B cell (primary cell): ENCODE data around the gene SLC7A9. TPM values are rescaled to one million over a fixed set of nuclear protein-coding genes. Genes with fewer than 3 reads are reported as not detected.

ENCODE experiments used
- ATAC-seq: fragments of 200-7000 bp; cut with Tn5 transposase; one replicate; pipeline ENCODE4 v1.10.0; 2021; ENCODE audit warnings: low read depth, mild to moderate bottlenecking, moderate number of reproducible peaks, moderate library complexity
- CTCF ChIA-PET: fragments of 350-600 bp; sonication (Branson Sonifier 250); formaldehyde crosslinking; loops from one replicate; lab custom pipeline; 2021; ENCODE audit warnings: antibody characterized with exemption, inconsistent platforms; lab: Charles Lee
- POLR2A ChIA-PET: fragments of 350-600 bp; sonication (Branson Sonifier 250); formaldehyde crosslinking; loops from one replicate; lab custom pipeline; 2021; ENCODE audit warnings: antibody characterized with exemption; lab: Charles Lee
- DNase-seq: peaks from one replicate; pipeline ENCODE4 v3.0.0; 2013
- H2AFZ ChIP-seq: 2 replicates; pipeline ENCODE4 v1.6.1; 2012; ENCODE audit warnings: mild to moderate bottlenecking, low read depth, low read length; ENCODE audit not compliant: insufficient read depth, poor library complexity, severe bottlenecking
- H3K27ac ChIP-seq, 2 donors: 1 replicate in 1 of 2; 2 replicates in 1 of 2; pipeline ENCODE4 v1.5.1; 2012 to 2013; ENCODE audit warnings: low read length in 2 of 2, mild to moderate bottlenecking in 2 of 2, moderate library complexity in 1 of 2
- H3K27me3 ChIP-seq, 4 experiments: fragments of 200-600 bp in 1 of 4; sonication (generic) in 1 of 4; replicated peaks in 1 of 4; 1 replicate in 2 of 4; 2 replicates in 2 of 4; pipeline versions ENCODE4 v1.6.1 to v1.7.0; 2013 to 2016; ENCODE audit warnings: low read length in 3 of 4, mild to moderate bottlenecking in 2 of 4, mixed read lengths in 1 of 4, moderate library complexity in 1 of 4; ENCODE audit not compliant: insufficient read depth in 4 of 4, control insufficient read depth in 3 of 4; ENCODE audit errors: control extremely low read depth in 1 of 4
- H3K36me3 ChIP-seq, 2 experiments: replicated peaks in 1 of 2; 1 replicate in 1 of 2; 2 replicates in 1 of 2; pipeline versions ENCODE4 v1.6.1 to v1.7.1; 2013; ENCODE audit warnings: low read length in 1 of 2; ENCODE audit not compliant: insufficient read depth in 2 of 2, control insufficient read depth in 1 of 2; ENCODE audit errors: control extremely low read depth in 1 of 2, extremely low read depth in 1 of 2
- H3K4me1 ChIP-seq, 2 donors: fragments of 200-600 bp in 1 of 2; sonication (generic) in 1 of 2; 1 replicate in 1 of 2; 2 replicates in 1 of 2; pipeline versions ENCODE4 v1.5.1 to v1.6.1; 2013 to 2017; ENCODE audit warnings: low read length in 2 of 2; ENCODE audit not compliant: control insufficient read depth in 2 of 2, insufficient read depth in 2 of 2
- H3K4me2 ChIP-seq: replicated peaks from 2 replicates; pipeline ENCODE3; 2012; ENCODE audit warnings: mild to moderate bottlenecking, low read depth, low read length; ENCODE audit not compliant: poor library complexity, severe bottlenecking
- H3K4me3 ChIP-seq, 5 experiments: fragments of 200-600 bp in 1 of 5; sonication (generic) in 1 of 5; 1 replicate in 3 of 5; 2 replicates in 2 of 5; pipeline versions ENCODE4 v1.5.1 to v1.7.0; 2011 to 2016; ENCODE audit warnings: low read length in 4 of 5, mild to moderate bottlenecking in 4 of 5, low read depth in 2 of 5, control low read depth in 1 of 5, moderate library complexity in 1 of 5; ENCODE audit not compliant: insufficient read depth in 1 of 5; ENCODE audit errors: control extremely low read depth in 1 of 5, extremely low read depth in 1 of 5
- H3K79me2 ChIP-seq: fragments of 200-600 bp; sonication (generic); one replicate; pipeline ENCODE4 v1.6.0; 2016; ENCODE audit warnings: low read length; ENCODE audit not compliant: control insufficient read depth, insufficient read depth
- H3K9ac ChIP-seq: fragments of 200-600 bp; sonication (generic); 2 replicates; pipeline ENCODE4 v1.6.1; 2017; ENCODE audit warnings: mild to moderate bottlenecking, low read length, moderate library complexity
- H3K9me3 ChIP-seq, 3 donors: one replicate each; pipeline versions ENCODE4 v1.6.1 to v1.7.1; 2013; ENCODE audit warnings: low read length in 2 of 3; ENCODE audit not compliant: control insufficient read depth in 2 of 3, insufficient read depth in 1 of 3; ENCODE audit errors: control extremely low read depth in 1 of 3
- H4K20me1 ChIP-seq: 2 replicates; pipeline ENCODE4 v1.6.0; 2012; ENCODE audit warnings: mild to moderate bottlenecking, low read length; ENCODE audit not compliant: insufficient read depth, control insufficient read depth, poor library complexity, severe bottlenecking
- H3K27ac Mint-ChIP-seq: one replicate; pipeline ENCODE4 v1.8.0; 2021; ENCODE audit warnings: mixed read lengths
- H3K27me3 Mint-ChIP-seq: one replicate; pipeline ENCODE4 v1.8.0; 2021; ENCODE audit warnings: mixed read lengths
- H3K4me1 Mint-ChIP-seq: one replicate; pipeline ENCODE4 v1.8.0; 2021; ENCODE audit warnings: mixed read lengths
- H3K4me3 Mint-ChIP-seq: one replicate; pipeline ENCODE4 v1.8.0; 2021; ENCODE audit warnings: mixed read lengths
- H3K9me3 Mint-ChIP-seq: one replicate; pipeline ENCODE4 v1.8.0; 2022; ENCODE audit warnings: mixed read lengths; ENCODE audit not compliant: insufficient read depth
- CTCF ChIP-seq: fragments of 200-600 bp; IDR thresholded peaks from one replicate; pipeline ENCODE4 v1.8.0; 2022; ENCODE audit warnings: antibody characterized with exemption, mild to moderate bottlenecking
- EZH2 ChIP-seq: IDR thresholded peaks from 2 replicates; pipeline ENCODE4 v1.6.1; 2012; ENCODE audit warnings: borderline replicate concordance, low read depth, mild to moderate bottlenecking, moderate library complexity, low read length; ENCODE audit not compliant: insufficient read depth, poor library complexity, severe bottlenecking
- WGBS: methylation state at CpG from one replicate; pipeline ENCODE4 v1.1.5; 2013; ENCODE audit warnings: missing lambda C conversion rate; ENCODE audit not compliant: insufficient coverage; 5-methylcytosine and 5-hydroxymethylcytosine counted together
- intact Hi-C: fragments of 100-400 bp; cut with micrococcal nuclease; formaldehyde crosslinking; loops from one replicate; pipeline ENCODE4 v1.10.0; 2022
- polyA plus RNA-seq: library from polyadenylated mRNA; depleted of rRNA; stranded (reverse); fragments of >200 nt; gene quantifications from 2 replicates; pipeline ENCODE4 v1.2.3, GENCODE V29; 2012
- total RNA-seq, 2 donors: library from RNA; stranded (reverse); fragments of 120-200 nt in 1 of 2; gene quantifications; 1 replicate in 1 of 2; 2 replicates in 1 of 2; pipeline versions ENCODE4 v1.2.3 to v1.2.4, GENCODE V29; 2013 to 2022

The SLC7A9 gene
- total and polyA plus RNA-seq, 2 donors (not counting 1 experiment from before 2014, with no cell fraction given), result 0.19 to 0.62 TPM

GRCh38 chr19:32843716-32844245 is 25.8 kb downstream of the SLC7A9 start:
- Histone ChIP-seq H3K36me3 (no peaks in the 10 kb centered on the region), H3K27ac (no peak overlapping the region), H4K20me1 (no peaks in the 10 kb centered on the region), H3K4me2 (no peak overlapping the region), H2AFZ (no peak overlapping the region), H3K79me2 (no peaks in the 10 kb centered on the region), H3K27me3 (no peaks in the 10 kb centered on the region), H3K4me3 (no peak overlapping the region), H3K9ac (no peak overlapping the region), H3K4me1 (no peaks in the 10 kb centered on the region), H3K9me3 (peaks cover 0 to 27% (median 13%) of the 10 kb centered on the region in 3 donors)
- Mint-ChIP-seq H3K9me3 (peaks cover 6% of the 10 kb centered on the region), H3K27me3 (no peaks in the 10 kb centered on the region), H3K4me1 (no peaks in the 10 kb centered on the region), H3K27ac (no peak overlapping the region), H3K4me3 (no peak overlapping the region)
- ChIA-PET POLR2A (no interaction called here), CTCF (no interaction called here)
- DNase-seq, result no peak
- 96% methylated on average over 19 of the region's 19 CpGs for WGBS
- intact Hi-C loops, result no loop called here
- TF ChIP-seq CTCF (no peak), EZH2 (no peak)
- no peak for ATAC-seq

- Mint-ChIP-seq H3K4me1 (no peaks in the 10 kb centered on the region), H3K27ac (no peak overlapping the region), H3K27me3 (no peaks in the 10 kb centered on the region), H3K9me3 (peaks cover 6% of the 10 kb centered on the region), H3K4me3 (no peak overlapping the region)
- Histone ChIP-seq H3K36me3 (no peaks in the 10 kb centered on the region), H3K9me3 (peaks cover 0 to 27% (median 13%) of the 10 kb centered on the region in 3 donors), H4K20me1 (no peaks in the 10 kb centered on the region), H3K4me1 (no peaks in the 10 kb centered on the region), H3K4me2 (no peak overlapping the region), H3K4me3 (no peak overlapping the region), H3K9ac (no peak overlapping the region), H2AFZ (no peak overlapping the region), H3K27ac (no peak overlapping the region), H3K27me3 (no peaks in the 10 kb centered on the region), H3K79me2 (no peaks in the 10 kb centered on the region)
- no peak for ATAC-seq
- CTCF ChIA-PET, result no interaction called here
- WGBS, result 100% methylated on average over 6 of the region's 8 CpGs
- TF ChIP-seq EZH2 (no peak), CTCF (no peak)
- POLR2A ChIA-PET, result no interaction called here
- intact Hi-C loops, result no loop called here
- no peak for DNase-seq
Observed at GRCh38 chr19:32842061-32842460, 27.5 kb downstream of the SLC7A9 start.
